Astrocyte of the spinal cord (primary cell): ENCODE measurements around the gene CENPP.

ENCODE experiments used
- DNase-seq: peaks from one replicate; pipeline ENCODE4 v3.0.0; 2011; ENCODE audit warnings: low read depth, low spot score
- H3K4me3 ChIP-seq: 2 replicates; pipeline ENCODE4 v1.5.1; 2011; ENCODE audit warnings: low read depth, mild to moderate bottlenecking, low read length, moderate library complexity
- CTCF ChIP-seq: IDR thresholded peaks from 2 replicates; pipeline ENCODE4 v1.5.1; 2012; ENCODE audit warnings: low read depth, mild to moderate bottlenecking, low read length, inconsistent platforms
- in situ Hi-C: cut with HindIII; loops from 2 replicates; pipeline ENCODE4 v1.10.0; 2017; ENCODE audit warnings: low sequenced_read_pairs

Gene CENPP

GRCh38 chr9:92385001-92385400 is 59.2 kb downstream of the CENPP start:
- DNase-seq: no peak
- in situ Hi-C loops: no loop called here
- H3K4me3 ChIP-seq: no peak overlapping the region
- TF ChIP-seq CTCF: no peak

DNA sequence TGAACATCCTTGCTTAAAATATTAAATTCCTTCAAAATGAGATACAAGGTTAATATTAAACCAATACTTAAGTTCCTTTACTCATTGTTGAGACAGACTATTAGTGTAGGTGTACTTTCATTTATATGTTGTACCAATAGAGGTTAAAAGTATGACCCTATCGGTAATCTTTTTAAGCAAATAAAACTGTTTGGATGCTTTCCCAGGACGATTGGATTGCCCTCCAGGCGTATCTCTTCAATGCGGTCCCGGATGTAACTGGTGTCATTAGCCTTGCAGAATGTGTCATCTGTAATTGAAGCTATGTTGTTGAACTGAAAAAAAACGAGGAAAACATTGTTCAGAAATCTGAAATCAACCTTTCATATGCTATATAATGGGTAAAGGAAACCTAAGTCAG is 59.7 kb downstream of the CENPP start:
- DNase-seq: no peak
- H3K4me3 ChIP-seq: no peak overlapping the region
- TF ChIP-seq CTCF: no peak
- in situ Hi-C loops: no loop called here

- DNase-seq: no peak
- TF ChIP-seq CTCF: no peak
Measured at GRCh38 chr9:92385953-92386352, 60.2 kb downstream of the CENPP start.

DNA sequence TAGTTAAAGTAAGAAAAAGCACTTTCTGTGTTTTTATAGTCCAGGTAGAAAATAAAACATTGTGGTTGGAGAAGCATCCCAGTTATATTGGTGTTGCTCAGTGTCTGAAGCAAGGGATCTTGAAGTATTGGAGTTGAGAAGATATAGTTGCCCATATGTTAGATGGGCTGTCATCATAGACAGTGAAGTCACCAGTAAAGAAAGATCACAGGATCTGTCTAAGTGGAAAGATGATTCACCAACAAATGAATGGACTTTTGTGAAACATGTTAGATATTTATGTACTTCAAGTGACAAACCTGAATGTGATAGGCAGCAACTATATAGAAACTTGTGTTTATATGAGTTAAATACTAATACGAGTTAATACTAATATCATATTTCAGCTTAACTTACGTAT is 66.9 kb downstream of the CENPP start:
- no peak overlapping the region for H3K4me3 ChIP-seq
- DNase-seq: no peak
- in situ Hi-C loops: no loop called here
- no peak for TF ChIP-seq CTCF

More at GRCh38 chr9:92385953-92386352, 60.2 kb downstream of the CENPP start:
- in situ Hi-C loops: no loop called here
- no peak overlapping the region for H3K4me3 ChIP-seq

DNA sequence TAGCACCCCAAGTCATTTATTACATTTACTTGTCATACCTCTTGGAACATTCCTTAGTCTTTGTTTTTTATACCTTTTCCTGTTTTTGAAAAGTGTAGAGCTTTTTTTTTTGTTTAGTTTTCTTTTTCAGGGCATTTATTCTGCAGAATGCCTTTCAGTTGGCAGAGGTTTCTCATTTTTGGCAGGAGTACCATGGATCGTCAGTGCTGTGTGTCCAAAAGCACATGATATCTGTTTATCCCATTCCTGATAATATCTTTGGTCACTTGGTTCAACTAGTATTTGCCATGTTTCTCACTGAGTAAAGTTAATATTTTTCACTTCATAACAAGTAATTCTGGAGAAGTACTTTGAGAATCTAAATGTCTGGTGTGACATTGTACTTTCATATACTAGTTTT is 67.9 kb downstream of the CENPP start:
- DNase-seq: no peak
- no peak for TF ChIP-seq CTCF
- in situ Hi-C loops: no loop called here
- no peak overlapping the region for H3K4me3 ChIP-seq

DNA sequence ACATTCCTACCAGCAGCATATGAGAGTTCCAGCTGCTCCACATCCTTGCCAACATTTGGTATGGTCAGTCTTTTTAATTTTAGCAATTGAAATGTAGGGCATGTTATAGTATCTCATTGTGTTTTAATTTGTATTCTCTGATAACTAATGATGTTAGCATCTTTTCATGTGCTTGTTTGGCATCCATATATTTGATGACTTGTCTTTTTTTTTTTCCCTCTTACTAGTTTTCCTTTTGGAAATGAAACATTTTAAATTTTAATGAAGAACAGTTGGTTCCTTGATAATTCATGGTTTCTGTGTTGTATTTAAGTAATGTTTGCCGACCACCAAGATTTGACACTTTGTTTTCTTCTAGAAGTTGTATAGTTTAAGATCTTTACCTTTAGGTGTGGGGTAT is 69.9 kb downstream of the CENPP start:
- H3K4me3 ChIP-seq: no peak overlapping the region
- no peak for TF ChIP-seq CTCF
- no peak for DNase-seq
- in situ Hi-C loops: no loop called here

- H3K4me3 ChIP-seq: no peak overlapping the region
- no peak for DNase-seq
- no peak for TF ChIP-seq CTCF
- in situ Hi-C loops: no loop called here
Measured at GRCh38 chr9:92397853-92398252, 72.1 kb downstream of the CENPP start.
